NCI-H1694 (cell line): ENCODE results near the gene IFI6.
"Not testable (repeated sequence)": the region's sequence is repeated elsewhere in the genome, so short reads cannot be mapped to it uniquely, and the experiment has no call there.

Experiments
- DNase-seq: peaks from one replicate; lab custom pipeline; 2025; lab: John Stamatoyannopoulos, UW

Gene IFI6

GRCh38 chr1:27650539-27651175 is 21.3 kb downstream of the IFI6 start:
- DNase-seq: no peak

GRCh38 chr1:27650171-27650538 is 21.8 kb downstream of the IFI6 start:
- no peak for DNase-seq

- no peak for DNase-seq
Observed at GRCh38 chr1:27649306-27649635, 22.7 kb downstream of the IFI6 start.

GRCh38 chr1:27648602-27649305 is 23.2 kb downstream of the IFI6 start:
- DNase-seq: no peak

GRCh38 chr1:27647328-27647727 is 24.7 kb downstream of the IFI6 start:
- no peak for DNase-seq

- DNase-seq: peak; percentile 24
Observed at GRCh38 chr1:27646676-27647075, 25.3 kb downstream of the IFI6 start.

GRCh38 chr1:27645071-27645415 is 26.9 kb downstream of the IFI6 start:
- no peak for DNase-seq

GRCh38 chr1:27644369-27645070 is 27.5 kb downstream of the IFI6 start:
- no peak for DNase-seq

- DNase-seq: no peak
Observed at GRCh38 chr1:27643600-27644368, 28.2 kb downstream of the IFI6 start.

GRCh38 chr1:27640514-27640913 is 31.5 kb downstream of the IFI6 start:
- DNase-seq: not testable (repeated sequence)

GRCh38 chr1:27638805-27639204 is 33.2 kb downstream of the IFI6 start:
- no peak for DNase-seq

- DNase-seq: no peak
Observed at GRCh38 chr1:27638047-27638734, 33.8 kb downstream of the IFI6 start.

- no peak for DNase-seq
Observed at GRCh38 chr1:27635396-27636142, 36.4 kb downstream of the IFI6 start.

GRCh38 chr1:27634985-27635367 is 37.0 kb downstream of the IFI6 start, which contains the start of gene FGR:
Gene FGR (minus strand): TSS chr1:27635185. CDS start chr1:27623916, 11,269 bp downstream.
- no peak for DNase-seq

- no peak for DNase-seq
Observed at GRCh38 chr1:27634177-27634984, 37.6 kb downstream of the IFI6 start.

GRCh38 chr1:27633640-27634176 is 38.3 kb downstream of the IFI6 start:
- no peak for DNase-seq

- DNase-seq: no peak
Observed at GRCh38 chr1:27633298-27633610, 38.7 kb downstream of the IFI6 start.

GRCh38 chr1:27632387-27633297 is 39.4 kb downstream of the IFI6 start:
- no peak for DNase-seq

- no peak for DNase-seq
Observed at GRCh38 chr1:27630859-27631491, 41.0 kb downstream of the IFI6 start.
